HepG2 (cell line): ENCODE measurements around the gene ZFP36. TPM values are rescaled to one million over a fixed set of nuclear protein-coding genes. Genes with fewer than 3 reads are reported as not detected.

Experiments used
- CBX5 ChIP-seq: sonication (generic); formaldehyde crosslinking; IDR thresholded peaks from 2 replicates; pipeline ENCODE4 v1.4.0; 2020; ENCODE audit warnings: missing genetic modification reagents, borderline replicate concordance
- RBAK ChIP-seq: sonication (generic); formaldehyde crosslinking; IDR thresholded peaks from 2 replicates; pipeline ENCODE4 v1.5.1; 2020; ENCODE audit warnings: mild to moderate bottlenecking, missing genetic modification reagents
- ZEB1 ChIP-seq: IDR thresholded peaks from 2 replicates; pipeline ENCODE4 v1.6.1; 2012; ENCODE audit warnings: mild to moderate bottlenecking, low read depth, inconsistent platforms; ENCODE audit not compliant: insufficient replicate concordance
- ZNF546 ChIP-seq: sonication (generic); formaldehyde crosslinking; conservative IDR thresholded peaks from 2 replicates; pipeline ENCODE4 v1.8.1; 2023; ENCODE audit warnings: mild to moderate bottlenecking, missing genetic modification reagents
- ZNF619 ChIP-seq: sonication (generic); formaldehyde crosslinking; IDR thresholded peaks from 2 replicates; pipeline ENCODE4 v1.4.0; 2020; ENCODE audit warnings: mild to moderate bottlenecking, missing genetic modification reagents
- polyA plus RNA-seq, 8 experiments: library from polyadenylated mRNA; depleted of rRNA in 3 of 8; stranded (reverse) in 7 of 8; unstranded in 1 of 8; fragments of >200 nt; fragmentation: Illumina TruSeq in 4 of 8; extraction: Trizol in 4 of 8; gene quantifications; 2 replicates each; pipeline versions ENCODE4 v1.2.1 to v1.2.3, GENCODE V29; 2011 to 2016; ENCODE audit warnings: low read depth in 4 of 8, missing spikeins in 1 of 8, mixed read lengths in 1 of 8; ENCODE audit not compliant: insufficient read depth in 1 of 8
- total RNA-seq, 5 experiments: library from RNA; depleted of rRNA; stranded (reverse); fragments of >200 nt; fragmentation: Illumina TruSeq; extraction: Trizol; gene quantifications; 2 replicates each; pipeline ENCODE4 v1.2.3, GENCODE V29; 2016; ENCODE audit warnings: low read depth in 1 of 5
- TF ChIP-seq, protein P1 (sequence below): sonication (generic); formaldehyde crosslinking; IDR thresholded peaks from 2 replicates; pipeline ENCODE4 v1.8.0; 2022; ENCODE audit warnings: mild to moderate bottlenecking, missing genetic modification reagents, borderline replicate concordance
- TF ChIP-seq, protein P2 (sequence below): sonication (generic); formaldehyde crosslinking; IDR thresholded peaks from 2 replicates; pipeline ENCODE4 v1.4.0; 2020; ENCODE audit warnings: low read depth, mild to moderate bottlenecking, missing genetic modification reagents
- TF ChIP-seq, protein P3 (sequence below): sonication (generic); formaldehyde crosslinking; IDR thresholded peaks from 2 replicates; pipeline ENCODE4 v1.4.0; 2020; ENCODE audit warnings: missing genetic modification reagents
- TF ChIP-seq, protein P4 (sequence below): sonication (generic); formaldehyde crosslinking; IDR thresholded peaks from 2 replicates; pipeline ENCODE4 v1.4.0; 2020; ENCODE audit warnings: mild to moderate bottlenecking, missing genetic modification reagents
- TF ChIP-seq, protein P5 (sequence below): IDR thresholded peaks from 2 replicates; pipeline ENCODE4 v1.6.1; 2016; ENCODE audit warnings: low read depth, missing genetic modification reagents, missing compliant biosample characterization
- TF ChIP-seq, protein P6 (sequence below): sonication (generic); formaldehyde crosslinking; conservative IDR thresholded peaks from 2 replicates; pipeline ENCODE4 v1.4.0; 2020; ENCODE audit warnings: missing genetic modification reagents
- TF ChIP-seq, protein P7 (sequence below): sonication (generic); formaldehyde crosslinking; IDR thresholded peaks from 2 replicates; pipeline ENCODE4 v1.4.0; 2020; ENCODE audit warnings: missing genetic modification reagents

The ZFP36 gene
- total and polyA plus RNA-seq, 2 of the 13 experiments (the other 11 are each of a cell fraction or from before 2014, with no cell fraction given), result 1.4 to 1.7 TPM

DNA sequence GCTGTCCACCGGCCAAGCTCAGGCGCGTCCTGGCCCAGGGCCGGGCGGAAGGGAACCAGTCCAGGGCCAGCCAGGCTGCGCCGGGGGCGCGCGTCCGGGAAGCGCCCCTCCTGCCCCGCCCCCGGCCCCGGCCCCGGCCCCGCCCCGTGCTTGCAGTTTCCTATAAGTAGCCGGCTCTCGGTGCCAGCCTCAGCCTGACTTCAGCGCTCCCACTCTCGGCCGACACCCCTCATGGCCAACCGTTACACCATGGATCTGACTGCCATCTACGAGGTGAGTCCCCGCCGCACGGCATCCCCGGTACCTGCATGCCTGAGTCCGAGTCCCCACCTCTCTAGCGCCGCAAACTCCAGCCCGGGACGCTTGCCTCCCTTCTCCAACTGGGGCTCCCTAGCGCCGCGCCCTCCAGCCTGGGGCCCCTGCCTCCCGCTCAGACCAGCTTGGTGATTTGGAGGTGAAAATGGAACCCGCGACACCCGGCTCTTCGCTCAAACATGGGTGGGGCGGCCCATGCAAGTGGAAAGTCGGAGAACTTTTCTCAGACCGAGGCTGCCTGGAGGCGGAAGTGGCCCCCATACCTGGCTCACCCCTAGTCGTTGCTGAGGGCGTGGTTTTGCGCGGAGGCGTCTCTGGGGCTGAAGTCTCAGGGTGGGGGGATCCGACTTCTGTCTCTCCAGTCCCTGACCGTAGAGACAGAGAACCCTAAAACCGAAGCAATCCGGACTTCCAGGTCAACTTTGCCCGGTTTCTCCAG, at the start of gene ZFP36 (continued):
- TF ChIP-seq, protein P1, sequence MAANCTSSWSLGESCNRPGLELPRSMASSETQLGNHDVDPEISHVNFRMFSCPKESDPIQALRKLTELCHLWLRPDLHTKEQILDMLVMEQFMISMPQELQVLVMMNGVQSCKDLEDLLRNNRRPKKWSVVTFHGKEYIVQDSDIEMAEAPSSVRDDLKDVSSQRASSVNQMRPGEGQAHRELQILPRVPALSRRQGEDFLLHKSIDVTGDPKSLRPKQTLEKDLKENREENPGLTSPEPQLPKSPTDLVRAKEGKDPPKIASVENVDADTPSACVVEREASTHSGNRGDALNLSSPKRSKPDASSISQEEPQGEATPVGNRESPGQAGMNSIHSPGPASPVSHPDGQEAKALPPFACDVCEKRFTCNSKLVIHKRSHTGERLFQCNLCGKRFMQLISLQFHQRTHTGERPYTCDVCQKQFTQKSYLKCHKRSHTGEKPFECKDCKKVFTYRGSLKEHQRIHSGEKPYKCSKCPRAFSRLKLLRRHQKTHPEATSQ (CRISPR knock-in tag), result no peak
- TF ChIP-seq, protein P2, sequence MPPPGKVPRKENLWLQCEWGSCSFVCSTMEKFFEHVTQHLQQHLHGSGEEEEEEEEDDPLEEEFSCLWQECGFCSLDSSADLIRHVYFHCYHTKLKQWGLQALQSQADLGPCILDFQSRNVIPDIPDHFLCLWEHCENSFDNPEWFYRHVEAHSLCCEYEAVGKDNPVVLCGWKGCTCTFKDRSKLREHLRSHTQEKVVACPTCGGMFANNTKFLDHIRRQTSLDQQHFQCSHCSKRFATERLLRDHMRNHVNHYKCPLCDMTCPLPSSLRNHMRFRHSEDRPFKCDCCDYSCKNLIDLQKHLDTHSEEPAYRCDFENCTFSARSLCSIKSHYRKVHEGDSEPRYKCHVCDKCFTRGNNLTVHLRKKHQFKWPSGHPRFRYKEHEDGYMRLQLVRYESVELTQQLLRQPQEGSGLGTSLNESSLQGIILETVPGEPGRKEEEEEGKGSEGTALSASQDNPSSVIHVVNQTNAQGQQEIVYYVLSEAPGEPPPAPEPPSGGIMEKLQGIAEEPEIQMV (CRISPR knock-in tag), result no peak
- TF ChIP-seq, protein P3, sequence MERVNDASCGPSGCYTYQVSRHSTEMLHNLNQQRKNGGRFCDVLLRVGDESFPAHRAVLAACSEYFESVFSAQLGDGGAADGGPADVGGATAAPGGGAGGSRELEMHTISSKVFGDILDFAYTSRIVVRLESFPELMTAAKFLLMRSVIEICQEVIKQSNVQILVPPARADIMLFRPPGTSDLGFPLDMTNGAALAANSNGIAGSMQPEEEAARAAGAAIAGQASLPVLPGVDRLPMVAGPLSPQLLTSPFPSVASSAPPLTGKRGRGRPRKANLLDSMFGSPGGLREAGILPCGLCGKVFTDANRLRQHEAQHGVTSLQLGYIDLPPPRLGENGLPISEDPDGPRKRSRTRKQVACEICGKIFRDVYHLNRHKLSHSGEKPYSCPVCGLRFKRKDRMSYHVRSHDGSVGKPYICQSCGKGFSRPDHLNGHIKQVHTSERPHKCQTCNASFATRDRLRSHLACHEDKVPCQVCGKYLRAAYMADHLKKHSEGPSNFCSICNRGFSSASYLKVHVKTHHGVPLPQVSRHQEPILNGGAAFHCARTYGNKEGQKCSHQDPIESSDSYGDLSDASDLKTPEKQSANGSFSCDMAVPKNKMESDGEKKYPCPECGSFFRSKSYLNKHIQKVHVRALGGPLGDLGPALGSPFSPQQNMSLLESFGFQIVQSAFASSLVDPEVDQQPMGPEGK (CRISPR knock-in tag), result peak; percentile 67
- TF ChIP-seq, protein P4, sequence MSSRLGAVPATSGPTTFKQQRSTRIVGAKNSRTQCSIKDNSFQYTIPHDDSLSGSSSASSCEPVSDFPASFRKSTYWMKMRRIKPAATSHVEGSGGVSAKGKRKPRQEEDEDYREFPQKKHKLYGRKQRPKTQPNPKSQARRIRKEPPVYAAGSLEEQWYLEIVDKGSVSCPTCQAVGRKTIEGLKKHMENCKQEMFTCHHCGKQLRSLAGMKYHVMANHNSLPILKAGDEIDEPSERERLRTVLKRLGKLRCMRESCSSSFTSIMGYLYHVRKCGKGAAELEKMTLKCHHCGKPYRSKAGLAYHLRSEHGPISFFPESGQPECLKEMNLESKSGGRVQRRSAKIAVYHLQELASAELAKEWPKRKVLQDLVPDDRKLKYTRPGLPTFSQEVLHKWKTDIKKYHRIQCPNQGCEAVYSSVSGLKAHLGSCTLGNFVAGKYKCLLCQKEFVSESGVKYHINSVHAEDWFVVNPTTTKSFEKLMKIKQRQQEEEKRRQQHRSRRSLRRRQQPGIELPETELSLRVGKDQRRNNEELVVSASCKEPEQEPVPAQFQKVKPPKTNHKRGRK (CRISPR knock-in tag), result no peak
- TF ChIP-seq ZEB1 (no peak), CBX5 (CRISPR knock-in tag) (no peak), ZNF619 (no peak), ZNF546 (CRISPR knock-in tag) (no peak; the same call in 1 of the 2 replicates), RBAK (CRISPR knock-in tag) (no peak)
- TF ChIP-seq, protein P5, sequence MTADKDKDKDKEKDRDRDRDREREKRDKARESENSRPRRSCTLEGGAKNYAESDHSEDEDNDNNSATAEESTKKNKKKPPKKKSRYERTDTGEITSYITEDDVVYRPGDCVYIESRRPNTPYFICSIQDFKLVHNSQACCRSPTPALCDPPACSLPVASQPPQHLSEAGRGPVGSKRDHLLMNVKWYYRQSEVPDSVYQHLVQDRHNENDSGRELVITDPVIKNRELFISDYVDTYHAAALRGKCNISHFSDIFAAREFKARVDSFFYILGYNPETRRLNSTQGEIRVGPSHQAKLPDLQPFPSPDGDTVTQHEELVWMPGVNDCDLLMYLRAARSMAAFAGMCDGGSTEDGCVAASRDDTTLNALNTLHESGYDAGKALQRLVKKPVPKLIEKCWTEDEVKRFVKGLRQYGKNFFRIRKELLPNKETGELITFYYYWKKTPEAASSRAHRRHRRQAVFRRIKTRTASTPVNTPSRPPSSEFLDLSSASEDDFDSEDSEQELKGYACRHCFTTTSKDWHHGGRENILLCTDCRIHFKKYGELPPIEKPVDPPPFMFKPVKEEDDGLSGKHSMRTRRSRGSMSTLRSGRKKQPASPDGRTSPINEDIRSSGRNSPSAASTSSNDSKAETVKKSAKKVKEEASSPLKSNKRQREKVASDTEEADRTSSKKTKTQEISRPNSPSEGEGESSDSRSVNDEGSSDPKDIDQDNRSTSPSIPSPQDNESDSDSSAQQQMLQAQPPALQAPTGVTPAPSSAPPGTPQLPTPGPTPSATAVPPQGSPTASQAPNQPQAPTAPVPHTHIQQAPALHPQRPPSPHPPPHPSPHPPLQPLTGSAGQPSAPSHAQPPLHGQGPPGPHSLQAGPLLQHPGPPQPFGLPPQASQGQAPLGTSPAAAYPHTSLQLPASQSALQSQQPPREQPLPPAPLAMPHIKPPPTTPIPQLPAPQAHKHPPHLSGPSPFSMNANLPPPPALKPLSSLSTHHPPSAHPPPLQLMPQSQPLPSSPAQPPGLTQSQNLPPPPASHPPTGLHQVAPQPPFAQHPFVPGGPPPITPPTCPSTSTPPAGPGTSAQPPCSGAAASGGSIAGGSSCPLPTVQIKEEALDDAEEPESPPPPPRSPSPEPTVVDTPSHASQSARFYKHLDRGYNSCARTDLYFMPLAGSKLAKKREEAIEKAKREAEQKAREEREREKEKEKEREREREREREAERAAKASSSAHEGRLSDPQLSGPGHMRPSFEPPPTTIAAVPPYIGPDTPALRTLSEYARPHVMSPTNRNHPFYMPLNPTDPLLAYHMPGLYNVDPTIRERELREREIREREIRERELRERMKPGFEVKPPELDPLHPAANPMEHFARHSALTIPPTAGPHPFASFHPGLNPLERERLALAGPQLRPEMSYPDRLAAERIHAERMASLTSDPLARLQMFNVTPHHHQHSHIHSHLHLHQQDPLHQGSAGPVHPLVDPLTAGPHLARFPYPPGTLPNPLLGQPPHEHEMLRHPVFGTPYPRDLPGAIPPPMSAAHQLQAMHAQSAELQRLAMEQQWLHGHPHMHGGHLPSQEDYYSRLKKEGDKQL (CRISPR knock-in tag), result no peak
- TF ChIP-seq, protein P6, sequence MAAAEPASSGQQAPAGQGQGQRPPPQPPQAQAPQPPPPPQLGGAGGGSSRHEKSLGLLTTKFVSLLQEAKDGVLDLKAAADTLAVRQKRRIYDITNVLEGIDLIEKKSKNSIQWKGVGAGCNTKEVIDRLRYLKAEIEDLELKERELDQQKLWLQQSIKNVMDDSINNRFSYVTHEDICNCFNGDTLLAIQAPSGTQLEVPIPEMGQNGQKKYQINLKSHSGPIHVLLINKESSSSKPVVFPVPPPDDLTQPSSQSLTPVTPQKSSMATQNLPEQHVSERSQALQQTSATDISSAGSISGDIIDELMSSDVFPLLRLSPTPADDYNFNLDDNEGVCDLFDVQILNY (CRISPR knock-in tag), result no peak
- TF ChIP-seq, protein P7, sequence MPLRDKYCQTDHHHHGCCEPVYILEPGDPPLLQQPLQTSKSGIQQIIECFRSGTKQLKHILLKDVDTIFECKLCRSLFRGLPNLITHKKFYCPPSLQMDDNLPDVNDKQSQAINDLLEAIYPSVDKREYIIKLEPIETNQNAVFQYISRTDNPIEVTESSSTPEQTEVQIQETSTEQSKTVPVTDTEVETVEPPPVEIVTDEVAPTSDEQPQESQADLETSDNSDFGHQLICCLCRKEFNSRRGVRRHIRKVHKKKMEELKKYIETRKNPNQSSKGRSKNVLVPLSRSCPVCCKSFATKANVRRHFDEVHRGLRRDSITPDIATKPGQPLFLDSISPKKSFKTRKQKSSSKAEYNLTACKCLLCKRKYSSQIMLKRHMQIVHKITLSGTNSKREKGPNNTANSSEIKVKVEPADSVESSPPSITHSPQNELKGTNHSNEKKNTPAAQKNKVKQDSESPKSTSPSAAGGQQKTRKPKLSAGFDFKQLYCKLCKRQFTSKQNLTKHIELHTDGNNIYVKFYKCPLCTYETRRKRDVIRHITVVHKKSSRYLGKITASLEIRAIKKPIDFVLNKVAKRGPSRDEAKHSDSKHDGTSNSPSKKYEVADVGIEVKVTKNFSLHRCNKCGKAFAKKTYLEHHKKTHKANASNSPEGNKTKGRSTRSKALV (CRISPR knock-in tag), result no peak
